Activated CD8-positive, alpha-beta memory T cell treated with anti-CD3 and anti-CD28 coated beads, Interleukin-2, amount 50 U/mL, for 4 hours (primary cell): ENCODE results near the gene HAPSTR1.

ENCODE experiments used
- DNase-seq: peaks from one replicate; pipeline ENCODE4 v3.0.0-alpha.2; 2020

The HAPSTR1 gene

GRCh38 chr16:9097266-9098219 lies 6.1 kb downstream of the HAPSTR1 start:
- no peak for DNase-seq

- DNase-seq, result no peak
These were observed 7.1 kb downstream of the HAPSTR1 start for GRCh38 chr16:9098377-9099090.

GRCh38 chr16:9099131-9099625 lies 7.7 kb downstream of the HAPSTR1 start:
- DNase-seq, result no peak

- DNase-seq, result no peak
These were observed 10.9 kb downstream of the HAPSTR1 start for GRCh38 chr16:9102379-9102778.

GRCh38 chr16:9102943-9103342 lies 11.5 kb downstream of the HAPSTR1 start:
- DNase-seq, result no peak

- DNase-seq, result no peak
These were observed 12.1 kb downstream of the HAPSTR1 start for GRCh38 chr16:9103546-9103945.

- DNase-seq, result no peak
These were observed 13.7 kb downstream of the HAPSTR1 start for GRCh38 chr16:9105189-9105588.

GRCh38 chr16:9107025-9107970 lies 15.9 kb downstream of the HAPSTR1 start:
- DNase-seq, result no peak

GRCh38 chr16:9109255-9109654 lies 17.8 kb downstream of the HAPSTR1 start:
- no peak for DNase-seq

- no peak for DNase-seq
These were observed 20.9 kb downstream of the HAPSTR1 start for GRCh38 chr16:9112166-9112843.

- DNase-seq, result no peak
These were observed 21.4 kb downstream of the HAPSTR1 start for GRCh38 chr16:9112844-9113186.

- no peak for DNase-seq
These were observed 22.3 kb downstream of the HAPSTR1 start for GRCh38 chr16:9113707-9114106.

GRCh38 chr16:9114112-9114511 lies 22.7 kb downstream of the HAPSTR1 start:
- DNase-seq, result no peak

GRCh38 chr16:9114842-9115241 lies 23.4 kb downstream of the HAPSTR1 start:
- DNase-seq, result no peak

GRCh38 chr16:9115277-9115676 lies 23.8 kb downstream of the HAPSTR1 start:
- no peak for DNase-seq

GRCh38 chr16:9116141-9116540 lies 24.7 kb downstream of the HAPSTR1 start:
- DNase-seq, result no peak

GRCh38 chr16:9118170-9118569 lies 26.7 kb downstream of the HAPSTR1 start:
- DNase-seq, result no peak

GRCh38 chr16:9119795-9120194 lies 28.4 kb downstream of the HAPSTR1 start:
- no peak for DNase-seq

GRCh38 chr16:9122342-9122741 lies 30.9 kb downstream of the HAPSTR1 start:
- no peak for DNase-seq

- DNase-seq, result no peak
These were observed 31.5 kb downstream of the HAPSTR1 start for GRCh38 chr16:9122969-9123368.

- DNase-seq, result no peak
These were observed 32.0 kb downstream of the HAPSTR1 start for GRCh38 chr16:9123401-9123800.

- DNase-seq, result peak; percentile 31
These were observed 32.4 kb downstream of the HAPSTR1 start for GRCh38 chr16:9123871-9124270.
